CD4-positive, alpha-beta memory T cell (primary cell): ENCODE results near the gene LCN6. TPM values are rescaled to one million over a fixed set of nuclear protein-coding genes. Genes with fewer than 3 reads are reported as not detected.

Source experiments
- CTCF ChIA-PET: fragments of 350-600 bp; sonication (Branson Sonifier 250); formaldehyde crosslinking; loops from one replicate; lab custom pipeline; 2021; ENCODE audit warnings: inconsistent platforms; ENCODE audit not compliant: partially characterized antibody; lab: Charles Lee
- POLR2A ChIA-PET: fragments of 350-600 bp; sonication (Branson Sonifier 250); formaldehyde crosslinking; loops from one replicate; lab custom pipeline; 2021; ENCODE audit not compliant: partially characterized antibody; lab: Charles Lee
- DNase-seq, 5 donors: peaks; one replicate each; pipeline versions ENCODE4 v3.0.0 to v3.0.0-alpha.2; 2020 to 2022; ENCODE audit warnings: mixed read lengths in 1 of 5
- H3K27ac ChIP-seq: one replicate; pipeline ENCODE4 v1.7.0; 2013; ENCODE audit warnings: low read depth, low read length
- H3K27me3 ChIP-seq: 2 replicates; pipeline ENCODE4 v1.7.0; 2013; ENCODE audit warnings: mild to moderate bottlenecking, low read length, moderate library complexity; ENCODE audit not compliant: insufficient read depth
- H3K36me3 ChIP-seq: 2 replicates; pipeline ENCODE4 v1.7.0; 2013; ENCODE audit warnings: mild to moderate bottlenecking, low read length, moderate library complexity; ENCODE audit not compliant: insufficient read depth
- H3K4me1 ChIP-seq: 2 replicates; pipeline ENCODE4 v1.7.0; 2013; ENCODE audit warnings: mild to moderate bottlenecking, low read length, moderate library complexity; ENCODE audit not compliant: insufficient read depth
- H3K4me3 ChIP-seq, 2 donors: one replicate each; pipeline ENCODE4 v1.7.0; 2013; ENCODE audit warnings: low read length in 2 of 2, mild to moderate bottlenecking in 1 of 2
- H3K9me3 ChIP-seq, 2 donors: one replicate each; pipeline ENCODE4 v1.7.0; 2013; ENCODE audit warnings: low read length in 2 of 2, control low read depth in 1 of 2; ENCODE audit not compliant: control insufficient read depth in 1 of 2
- H3K27ac Mint-ChIP-seq, 7 donors: one replicate each; pipeline ENCODE4 v1.8.0; 2020 to 2021; ENCODE audit warnings: mixed read lengths in 7 of 7, mild to moderate bottlenecking in 6 of 7, inconsistent platforms in 3 of 7, moderate library complexity in 3 of 7
- H3K27me3 Mint-ChIP-seq, 2 donors: one replicate each; pipeline ENCODE4 v1.8.0; 2020 to 2021; ENCODE audit warnings: mixed read lengths in 2 of 2
- H3K36me3 Mint-ChIP-seq, 2 donors: one replicate each; pipeline ENCODE4 v1.8.0; 2020 to 2021; ENCODE audit warnings: mixed read lengths in 2 of 2, inconsistent platforms in 1 of 2, mild to moderate bottlenecking in 1 of 2
- H3K4me1 Mint-ChIP-seq, 4 donors: one replicate each; pipeline ENCODE4 v1.8.0; 2020 to 2021; ENCODE audit warnings: mixed read lengths in 4 of 4, mild to moderate bottlenecking in 1 of 4
- H3K4me3 Mint-ChIP-seq, 8 donors: one replicate each; pipeline ENCODE4 v1.8.0; 2020 to 2021; ENCODE audit warnings: mixed read lengths in 8 of 8, mild to moderate bottlenecking in 7 of 8, moderate library complexity in 6 of 8, inconsistent platforms in 3 of 8
- H3K9me3 Mint-ChIP-seq, 8 donors: one replicate each; pipeline ENCODE4 v1.8.0; 2020 to 2021; ENCODE audit warnings: mixed read lengths in 8 of 8, mild to moderate bottlenecking in 5 of 8, inconsistent platforms in 3 of 8, moderate library complexity in 1 of 8
- intact Hi-C: fragments of 100-400 bp; cut with micrococcal nuclease; formaldehyde crosslinking; loops from one replicate; pipeline ENCODE4 v1.15.1; 2023
- microRNA-seq: library from miRNA; unstranded; fragments of <30 nt; microRNA quantifications from one replicate; pipeline ENCODE4 v1.2.0, GENCODE V29; 2021; ENCODE audit warnings: borderline replicate concordance, borderline number of aligned reads, borderline microRNAs expressed, mixed read lengths
- polyA plus RNA-seq, 2 donors: library from polyadenylated mRNA; unstranded; fragments of 300-500 nt; fragmentation: Illumina TruSeq; gene quantifications; one replicate each; pipeline ENCODE4 v1.2.3, GENCODE V29; 2021
- total RNA-seq, 2 experiments: library from RNA; stranded (reverse); gene quantifications; one replicate each; pipeline ENCODE4 v1.2.3, GENCODE V29; 2021

The LCN6 gene
- total and polyA plus RNA-seq, 4 experiments from 2014 or later = not detected

- Mint-ChIP-seq H3K4me1 (peaks cover 5 to 16% (median 12%) of the 10 kb centered on the region in 4 donors), H3K27me3 (peaks cover 2 to 17% of the 10 kb centered on the region in 2 donors), H3K4me3 (no peak overlapping the region), H3K9me3 (no peaks in the 10 kb centered on the region), H3K36me3 (no peaks in the 10 kb centered on the region), H3K27ac (no peak overlapping the region)
- H3K27me3 ChIP-seq = no peaks in the 10 kb centered on the region
- H3K27ac ChIP-seq = no peak overlapping the region
- ChIA-PET POLR2A (no interaction called here), CTCF (no interaction called here)
- no peaks in the 10 kb centered on the region for H3K9me3 ChIP-seq
- no peaks in the 10 kb centered on the region for H3K36me3 ChIP-seq
- intact Hi-C loops = no loop called here
- peaks cover 15% of the 10 kb centered on the region for H3K4me1 ChIP-seq
- H3K4me3 ChIP-seq = no peak overlapping the region
- no peak for DNase-seq
These were observed 51.8 kb downstream of the LCN6 start for GRCh38 chr9:136696502-136696901.

- peaks cover 3 to 11% (median 7%) of the 10 kb centered on the region in 4 donors for H3K4me1 Mint-ChIP-seq
- ChIA-PET CTCF (interaction anchor here (1.6 kb wide), 1 partner anchor 158 kb away, joined by 3 read pairs; no protein-coding TSS in a partner anchor), POLR2A (no interaction called here)
- no peaks in the 10 kb centered on the region for H3K9me3 Mint-ChIP-seq
- DNase-seq = no peak
- peaks cover 9% of the 10 kb centered on the region for H3K4me1 ChIP-seq
- intact Hi-C loops = no loop called here
- H3K4me3 ChIP-seq = no peak overlapping the region
- no peaks in the 10 kb centered on the region for H3K36me3 Mint-ChIP-seq
- H3K36me3 ChIP-seq = no peaks in the 10 kb centered on the region
- no peak overlapping the region for H3K27ac ChIP-seq
- H3K27me3 ChIP-seq = no peaks in the 10 kb centered on the region
- H3K27me3 Mint-ChIP-seq = peaks cover under 1 to 13% of the 10 kb centered on the region in 2 donors
- no peaks in the 10 kb centered on the region for H3K9me3 ChIP-seq
- H3K27ac Mint-ChIP-seq = no peak overlapping the region
- H3K4me3 Mint-ChIP-seq = no peak overlapping the region
These were observed 52.4 kb downstream of the LCN6 start for GRCh38 chr9:136695955-136696354.

GRCh38 chr9:136695435-136695895 is 52.9 kb downstream of the LCN6 start:
- POLR2A ChIA-PET = no interaction called here
- H3K4me3 Mint-ChIP-seq = no peak overlapping the region
- no peaks in the 10 kb centered on the region for H3K27me3 ChIP-seq

GRCh38 chr9:136694872-136695247 is 53.5 kb downstream of the LCN6 start:
- Mint-ChIP-seq H3K27me3 (peaks cover 0 to 11% of the 10 kb centered on the region in 2 donors), H3K27ac (no peak overlapping the region), H3K9me3 (no peaks in the 10 kb centered on the region), H3K36me3 (no peaks in the 10 kb centered on the region), H3K4me1 (peaks cover 0 to 2% (median 0%) of the 10 kb centered on the region in 4 donors), H3K4me3 (no peak overlapping the region)
- Histone ChIP-seq H3K27me3 (no peaks in the 10 kb centered on the region), H3K9me3 (no peaks in the 10 kb centered on the region), H3K4me3 (no peak overlapping the region), H3K4me1 (no peaks in the 10 kb centered on the region), H3K36me3 (no peaks in the 10 kb centered on the region), H3K27ac (no peak overlapping the region)
- intact Hi-C loops = no loop called here
- ChIA-PET POLR2A (no interaction called here), CTCF (interaction anchor here (1.6 kb wide), 1 partner anchor 157 kb away, joined by 3 read pairs; no protein-coding TSS in a partner anchor)
- no peak for DNase-seq

More at GRCh38 chr9:136695435-136695895, 52.9 kb downstream of the LCN6 start:
- no peak overlapping the region for H3K27ac Mint-ChIP-seq
- H3K4me3 ChIP-seq = no peak overlapping the region
- no peak for DNase-seq
- H3K36me3 Mint-ChIP-seq = no peaks in the 10 kb centered on the region
- no peaks in the 10 kb centered on the region for H3K9me3 ChIP-seq
- H3K4me1 Mint-ChIP-seq = peaks cover 2 to 6% (median 3%) of the 10 kb centered on the region in 4 donors
- H3K36me3 ChIP-seq = no peaks in the 10 kb centered on the region
- CTCF ChIA-PET = interaction anchor here (1.6 kb wide), 1 partner anchor 157 kb away, joined by 3 read pairs; no protein-coding TSS in a partner anchor
- H3K27me3 Mint-ChIP-seq = peaks cover 0 to 12% of the 10 kb centered on the region in 2 donors
- H3K9me3 Mint-ChIP-seq = no peaks in the 10 kb centered on the region
- H3K4me1 ChIP-seq = peaks cover 4% of the 10 kb centered on the region
- H3K27ac ChIP-seq = no peak overlapping the region
- intact Hi-C loops = no loop called here

GRCh38 chr9:136694163-136694871 is 54.0 kb downstream of the LCN6 start:
- H3K36me3 ChIP-seq = no peaks in the 10 kb centered on the region
- H3K27ac Mint-ChIP-seq = no peak overlapping the region
- H3K9me3 Mint-ChIP-seq = no peaks in the 10 kb centered on the region
- intact Hi-C loops = no loop called here
- CTCF ChIA-PET = interaction anchor here (1.6 kb wide), 1 partner anchor 156 kb away, joined by 3 read pairs; no protein-coding TSS in a partner anchor
- H3K4me1 ChIP-seq = no peaks in the 10 kb centered on the region
- H3K4me3 ChIP-seq = no peak overlapping the region
- H3K27me3 ChIP-seq = no peaks in the 10 kb centered on the region
- no peak overlapping the region for H3K4me3 Mint-ChIP-seq
- POLR2A ChIA-PET = no interaction called here
- peaks cover 0 to 2% (median 0%) of the 10 kb centered on the region in 4 donors for H3K4me1 Mint-ChIP-seq
- H3K36me3 Mint-ChIP-seq = no peaks in the 10 kb centered on the region
- H3K9me3 ChIP-seq = no peaks in the 10 kb centered on the region
- no peak for DNase-seq
- H3K27ac ChIP-seq = no peak overlapping the region
- peaks cover 0 to 11% of the 10 kb centered on the region in 2 donors for H3K27me3 Mint-ChIP-seq

Small RNA genes within 50 kb of the gene (microRNA-seq; reads per million reads assigned to microRNA genes)
- not detected for gene MIR6722

Other genes starting within 250 kb of the LCN6 start
- 10 to 100 TPM; 43.0 to 45.4 TPM for gene NOTCH1, start 202.5 kb downstream of the LCN6 start, total RNA-seq
- 1 to 10 TPM in 1 of 2 donors, not detected in 1; 6.0 TPM for gene NOTCH1, start 202.5 kb downstream of the LCN6 start, polyA plus RNA-seq
- gene EGFL7, start 85.6 kb downstream of the LCN6 start, total RNA-seq = not detected
- under 1 TPM in 1 of 2 donors, not detected in 1; 0.64 TPM for gene EGFL7, start 85.6 kb downstream of the LCN6 start, polyA plus RNA-seq
- 1 to 10 TPM; 6.9 to 7.8 TPM for gene AGPAT2, start 61.1 kb downstream of the LCN6 start, total RNA-seq
- 10 to 100 TPM; 16.2 to 20.6 TPM for gene AGPAT2, start 61.1 kb downstream of the LCN6 start, polyA plus RNA-seq
- gene DIPK1B, start 36.0 kb downstream of the LCN6 start, total RNA-seq = not detected
- gene DIPK1B, start 36.0 kb downstream of the LCN6 start, polyA plus RNA-seq = not detected
- 1 to 10 TPM in 1 of 2 experiments, under 1 TPM in 1; 0.90 to 1.3 TPM for gene LCN10, start 5.6 kb downstream of the LCN6 start, total RNA-seq
- under 1 TPM; 0.22 to 0.50 TPM for gene LCN10, start 5.6 kb downstream of the LCN6 start, polyA plus RNA-seq
- gene LCN8, start 9.7 kb upstream of the LCN6 start, total RNA-seq = not detected
- under 1 TPM in 1 of 2 donors, not detected in 1; 0.62 TPM for gene LCN8, start 9.7 kb upstream of the LCN6 start, polyA plus RNA-seq
- gene LCN15, start 16.0 kb upstream of the LCN6 start, total RNA-seq = not detected
- gene LCN15, start 16.0 kb upstream of the LCN6 start, polyA plus RNA-seq = not detected
- 10 to 100 TPM; 51.1 to 53.4 TPM for gene TMEM141, start 42.8 kb upstream of the LCN6 start, total RNA-seq
- gene TMEM141, start 42.8 kb upstream of the LCN6 start, polyA plus RNA-seq = 10 to 100 TPM; 34.3 to 38.4 TPM
- 1 to 10 TPM; 2.3 to 2.5 TPM for gene CCDC183, start 47.8 kb upstream of the LCN6 start, total RNA-seq
- under 1 TPM; 0.64 to 0.90 TPM for gene CCDC183, start 47.8 kb upstream of the LCN6 start, polyA plus RNA-seq
- gene RABL6, start 59.4 kb upstream of the LCN6 start, total RNA-seq = 10 to 100 TPM; 65.1 to 70.9 TPM
- gene RABL6, start 59.4 kb upstream of the LCN6 start, polyA plus RNA-seq = 10 to 100 TPM in 1 of 2 donors, 1 to 10 TPM in 1; 5.1 to 18.2 TPM
- 1 to 10 TPM; 2.4 to 2.8 TPM for gene AJM1, start 94.0 kb upstream of the LCN6 start, total RNA-seq
- gene AJM1, start 94.0 kb upstream of the LCN6 start, polyA plus RNA-seq = under 1 TPM in 1 of 2 donors, not detected in 1; 0.05 TPM
- gene PHPT1, start 100.9 kb upstream of the LCN6 start, total RNA-seq = 10 to 100 TPM; 41.3 to 42.6 TPM
- 10 to 100 TPM; 88.4 to 94.0 TPM for gene PHPT1, start 100.9 kb upstream of the LCN6 start, polyA plus RNA-seq
- gene MAMDC4, start 103.8 kb upstream of the LCN6 start, total RNA-seq = 10 to 100 TPM in 1 of 2 experiments, 1 to 10 TPM in 1; 9.3 to 11.7 TPM
- gene MAMDC4, start 103.8 kb upstream of the LCN6 start, polyA plus RNA-seq = not detected
- 100 to 1,000 TPM; 284 to 298 TPM for gene EDF1, start 117.8 kb upstream of the LCN6 start, total RNA-seq
- gene EDF1, start 117.8 kb upstream of the LCN6 start, polyA plus RNA-seq = 100 to 1,000 TPM; 273 to 357 TPM
- gene TRAF2, start 138.0 kb upstream of the LCN6 start, total RNA-seq = 10 to 100 TPM; 40.2 to 43.2 TPM
- gene TRAF2, start 138.0 kb upstream of the LCN6 start, polyA plus RNA-seq = 10 to 100 TPM; 11.1 to 25.2 TPM
- 100 to 1,000 TPM; 122 to 123 TPM for gene FBXW5, start 196.2 kb upstream of the LCN6 start, total RNA-seq
- gene FBXW5, start 196.2 kb upstream of the LCN6 start, polyA plus RNA-seq = 100 to 1,000 TPM in 1 of 2 donors, 10 to 100 TPM in 1; 98.6 to 160 TPM
- 1 to 10 TPM; 2.2 TPM for gene C8G, start 196.7 kb upstream of the LCN6 start, total RNA-seq
- under 1 TPM in 1 of 2 donors, not detected in 1; 0.60 TPM for gene C8G, start 196.7 kb upstream of the LCN6 start, polyA plus RNA-seq
- gene LCN12, start 203.7 kb upstream of the LCN6 start, total RNA-seq = 1 to 10 TPM in 1 of 2 experiments, under 1 TPM in 1; 0.72 to 1.4 TPM
- gene LCN12, start 203.7 kb upstream of the LCN6 start, polyA plus RNA-seq = not detected
- 1 to 10 TPM; 4.8 to 5.1 TPM for gene PTGDS, start 229.0 kb upstream of the LCN6 start, total RNA-seq
- 1 to 10 TPM; 1.7 to 3.8 TPM for gene PTGDS, start 229.0 kb upstream of the LCN6 start, polyA plus RNA-seq
- under 1 TPM; 0.14 to 0.17 TPM for gene LCNL1, start 234.5 kb upstream of the LCN6 start, total RNA-seq
- gene LCNL1, start 234.5 kb upstream of the LCN6 start, polyA plus RNA-seq = not detected
- gene PAXX, start 243.9 kb upstream of the LCN6 start, total RNA-seq = 100 to 1,000 TPM in 1 of 2 experiments, 10 to 100 TPM in 1; 94.2 to 101 TPM
- gene PAXX, start 243.9 kb upstream of the LCN6 start, polyA plus RNA-seq = 100 to 1,000 TPM in 1 of 2 donors, 10 to 100 TPM in 1; 76.0 to 103 TPM
- gene CLIC3, start 248.0 kb upstream of the LCN6 start, total RNA-seq = 1 to 10 TPM; 3.1 to 3.7 TPM
- 1 to 10 TPM; 5.0 to 7.8 TPM for gene CLIC3, start 248.0 kb upstream of the LCN6 start, polyA plus RNA-seq